SHP77 (cell line): ENCODE data around the gene LPIN1.

ENCODE experiments used
- DNase-seq, 2 experiments: peaks; one replicate each; lab custom pipeline; 2025; lab: John Stamatoyannopoulos, UW

The LPIN1 gene, protein sequence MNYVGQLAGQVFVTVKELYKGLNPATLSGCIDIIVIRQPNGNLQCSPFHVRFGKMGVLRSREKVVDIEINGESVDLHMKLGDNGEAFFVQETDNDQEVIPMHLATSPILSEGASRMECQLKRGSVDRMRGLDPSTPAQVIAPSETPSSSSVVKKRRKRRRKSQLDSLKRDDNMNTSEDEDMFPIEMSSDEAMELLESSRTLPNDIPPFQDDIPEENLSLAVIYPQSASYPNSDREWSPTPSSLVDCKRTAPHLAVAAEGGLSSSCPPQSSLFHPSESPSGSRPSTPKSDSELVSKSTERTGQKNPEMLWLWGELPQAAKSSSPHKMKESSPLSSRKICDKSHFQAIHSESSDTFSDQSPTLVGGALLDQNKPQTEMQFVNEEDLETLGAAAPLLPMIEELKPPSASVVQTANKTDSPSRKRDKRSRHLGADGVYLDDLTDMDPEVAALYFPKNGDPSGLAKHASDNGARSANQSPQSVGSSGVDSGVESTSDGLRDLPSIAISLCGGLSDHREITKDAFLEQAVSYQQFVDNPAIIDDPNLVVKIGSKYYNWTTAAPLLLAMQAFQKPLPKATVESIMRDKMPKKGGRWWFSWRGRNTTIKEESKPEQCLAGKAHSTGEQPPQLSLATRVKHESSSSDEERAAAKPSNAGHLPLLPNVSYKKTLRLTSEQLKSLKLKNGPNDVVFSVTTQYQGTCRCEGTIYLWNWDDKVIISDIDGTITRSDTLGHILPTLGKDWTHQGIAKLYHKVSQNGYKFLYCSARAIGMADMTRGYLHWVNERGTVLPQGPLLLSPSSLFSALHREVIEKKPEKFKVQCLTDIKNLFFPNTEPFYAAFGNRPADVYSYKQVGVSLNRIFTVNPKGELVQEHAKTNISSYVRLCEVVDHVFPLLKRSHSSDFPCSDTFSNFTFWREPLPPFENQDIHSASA

GRCh38 chr2:11746376-11746806 is at the start of gene LPIN1:
Gene LPIN1 (plus strand): TSS chr2:11746632. CDS start chr2:11765542, 18,910 bp downstream.
- DNase-seq = peak; percentile 75 to 90

DNA sequence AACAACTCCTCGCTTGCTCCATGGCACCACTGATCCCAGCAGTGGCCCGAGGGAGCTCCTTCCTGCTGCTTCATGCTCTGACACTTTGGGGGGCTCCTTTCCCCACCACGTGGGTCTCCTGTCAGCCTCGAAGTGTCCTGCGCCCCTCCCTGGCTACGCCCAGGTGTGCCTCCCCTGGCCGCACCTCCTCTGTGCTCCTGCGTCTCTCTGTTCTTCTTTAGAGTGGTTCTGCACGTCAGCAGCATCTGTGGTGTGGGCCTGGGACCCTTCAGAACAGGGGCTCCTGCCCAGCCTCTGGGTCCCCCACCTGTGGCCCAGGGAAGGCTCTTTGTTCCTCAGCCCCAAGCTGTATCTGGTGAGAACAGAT is 49.7 kb upstream of the LPIN1 start:
- DNase-seq = no peak

- no peak for DNase-seq
Measured at GRCh38 chr2:11697103-11697871, 49.1 kb upstream of the LPIN1 start.

- peak; percentile 26 to 56 for DNase-seq
Measured at GRCh38 chr2:11698009-11698922, 48.2 kb upstream of the LPIN1 start.

- no peak for DNase-seq
Measured at GRCh38 chr2:11699686-11700670, 46.5 kb upstream of the LPIN1 start.

DNA sequence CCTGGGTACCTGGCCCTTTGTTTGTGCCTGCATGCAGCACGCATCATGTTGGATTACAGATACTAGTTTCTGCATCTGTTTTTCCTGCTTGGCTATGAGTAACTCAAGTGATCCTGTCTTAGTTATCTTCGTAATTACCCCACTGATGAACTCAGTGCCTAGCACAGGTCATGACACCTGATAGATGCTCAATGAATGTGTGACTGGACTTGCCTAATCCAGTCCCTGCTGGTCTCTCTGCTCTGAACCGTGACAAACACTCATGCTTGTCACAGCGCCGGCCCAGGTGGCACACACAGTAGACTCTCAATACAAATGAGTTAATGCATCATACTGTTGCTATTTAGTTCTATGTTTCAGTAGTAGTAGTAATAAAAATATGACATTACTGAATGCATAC is 45.2 kb upstream of the LPIN1 start:
- DNase-seq = no peak

- DNase-seq = no peak
Measured at GRCh38 chr2:11701751-11702301, 44.6 kb upstream of the LPIN1 start.

GRCh38 chr2:11702946-11703345 is 43.5 kb upstream of the LPIN1 start:
- no peak for DNase-seq

GRCh38 chr2:11703700-11704099 is 42.7 kb upstream of the LPIN1 start:
- DNase-seq = no peak

DNA sequence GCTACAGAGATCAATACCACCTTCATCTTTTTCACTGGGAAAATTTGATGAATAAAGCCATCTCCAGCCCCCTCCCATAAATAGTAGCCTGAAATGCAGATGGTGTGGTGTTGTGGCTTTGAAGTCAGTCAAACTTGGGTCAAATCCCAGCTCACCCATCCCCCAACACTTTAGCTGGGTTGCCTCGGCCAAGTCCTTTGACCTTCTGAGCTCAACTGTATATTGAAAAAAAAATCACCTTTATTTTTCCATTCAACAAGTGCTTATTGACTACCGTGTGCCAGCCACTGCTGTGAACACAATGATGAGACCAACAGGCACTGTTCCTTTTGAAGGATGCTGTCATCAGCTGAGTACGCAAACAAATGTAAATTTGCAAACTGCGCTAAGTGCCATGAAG is 41.4 kb upstream of the LPIN1 start:
- no peak for DNase-seq

DNA sequence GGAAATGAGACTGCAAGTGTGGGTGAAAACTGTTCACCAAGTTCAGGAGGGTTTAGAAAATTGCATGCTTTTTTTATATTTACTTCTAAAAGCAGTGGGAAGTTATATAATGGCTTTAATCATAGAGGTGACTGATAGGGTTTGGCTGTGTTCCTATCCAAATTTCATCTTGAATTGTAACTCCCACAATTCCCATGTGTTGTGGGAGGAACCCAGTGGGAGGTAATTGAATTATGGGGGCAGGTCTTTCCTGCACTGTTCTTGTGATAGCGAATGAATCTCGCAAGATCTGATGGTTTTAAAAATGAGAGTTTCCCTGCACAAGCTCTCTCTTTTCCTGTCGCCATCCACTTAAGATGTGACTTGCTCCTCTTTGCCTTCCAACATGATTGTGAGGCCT is 40.7 kb upstream of the LPIN1 start:
- no peak for DNase-seq

DNA sequence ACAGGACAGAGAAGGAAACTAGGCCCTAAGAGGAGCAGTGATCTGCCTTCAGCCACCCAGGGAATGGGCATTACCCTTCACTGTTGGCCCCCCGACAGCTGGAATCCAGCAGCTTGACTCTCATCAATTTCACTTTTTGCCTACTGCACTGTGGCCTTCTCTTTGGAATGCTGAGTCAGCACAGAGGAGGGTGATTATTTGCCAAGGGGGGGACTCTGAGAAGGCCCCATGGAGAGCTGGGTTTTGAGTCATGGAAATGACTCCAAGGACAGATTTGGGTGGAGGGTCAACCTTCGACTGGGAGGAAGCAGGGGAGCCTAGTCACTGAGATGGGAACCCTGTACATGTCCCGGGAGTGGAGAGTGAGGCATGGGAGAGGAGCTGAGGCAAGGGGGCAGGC is 38.3 kb upstream of the LPIN1 start:
- DNase-seq = no peak

DNA sequence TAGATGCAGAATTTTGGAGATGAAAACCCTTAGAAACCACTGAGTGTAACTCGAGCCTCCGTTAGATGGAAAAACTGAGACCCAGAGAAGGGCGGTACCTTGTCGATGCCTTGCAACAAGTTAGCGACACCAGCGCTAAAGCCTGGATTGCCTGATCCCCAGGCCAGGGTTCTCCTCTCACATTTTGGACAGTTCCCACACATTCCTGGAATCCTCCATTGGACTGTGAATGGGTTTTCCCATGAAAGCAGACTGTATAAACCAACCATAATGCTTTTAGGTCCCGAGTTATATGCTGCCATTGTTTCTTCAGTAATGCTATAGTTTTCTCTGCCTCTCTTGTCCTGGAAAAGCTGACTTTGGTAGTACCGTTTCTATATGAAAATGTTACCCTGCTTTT is 37.1 kb upstream of the LPIN1 start:
- no peak for DNase-seq

DNA sequence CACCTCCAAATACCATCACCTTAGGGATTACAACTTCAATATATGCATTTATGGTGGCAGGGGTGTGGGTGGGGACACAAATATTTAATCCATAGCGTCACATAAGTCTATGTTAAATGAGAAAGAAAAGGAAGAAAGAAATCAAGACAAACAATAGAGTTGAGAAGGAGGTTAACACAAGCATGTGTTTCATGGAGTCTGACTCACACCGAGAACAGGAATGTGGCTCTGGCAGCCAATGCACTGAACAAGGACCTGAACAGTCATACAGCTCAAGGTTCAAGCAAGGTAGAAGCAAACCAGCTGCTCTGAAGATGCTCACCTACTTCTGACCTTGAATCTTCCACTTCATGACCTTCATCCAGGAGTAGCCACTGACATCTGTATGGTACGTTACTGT is 36.2 kb upstream of the LPIN1 start:
- no peak for DNase-seq

DNA sequence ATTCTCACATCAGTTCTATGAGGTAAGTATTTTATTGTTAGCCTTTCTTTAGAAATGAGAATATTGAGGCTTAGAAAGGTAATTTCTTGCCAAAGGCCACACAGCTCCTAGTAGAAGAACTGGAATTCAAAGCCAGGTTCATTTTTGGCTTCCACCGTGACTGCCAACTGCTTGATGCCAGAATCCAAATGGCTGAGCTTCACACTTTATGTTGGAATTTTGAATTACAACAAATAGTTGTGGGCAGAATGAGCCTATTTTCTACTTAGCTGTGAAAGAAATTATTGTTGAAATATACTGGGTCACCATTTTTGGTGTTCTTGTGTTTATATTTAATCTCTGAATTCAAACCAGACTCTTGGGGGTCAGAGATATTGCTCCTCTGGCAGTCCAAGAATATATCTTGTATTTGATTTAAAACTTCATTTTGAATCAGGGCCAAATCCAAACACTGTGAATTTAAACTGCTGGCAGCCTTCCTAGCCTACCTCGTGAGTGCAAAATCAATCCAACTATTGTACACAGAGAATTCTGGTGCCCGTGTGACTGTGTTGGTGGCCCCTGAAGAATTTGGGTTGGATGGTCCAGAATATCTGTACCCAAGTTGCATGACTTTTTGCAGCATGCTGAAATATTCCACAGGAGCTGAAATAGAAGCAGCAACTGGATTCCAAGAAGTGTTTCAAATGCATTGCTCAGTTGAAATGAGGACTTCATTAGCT is 35.6 kb upstream of the LPIN1 start:
- no peak for DNase-seq

DNA sequence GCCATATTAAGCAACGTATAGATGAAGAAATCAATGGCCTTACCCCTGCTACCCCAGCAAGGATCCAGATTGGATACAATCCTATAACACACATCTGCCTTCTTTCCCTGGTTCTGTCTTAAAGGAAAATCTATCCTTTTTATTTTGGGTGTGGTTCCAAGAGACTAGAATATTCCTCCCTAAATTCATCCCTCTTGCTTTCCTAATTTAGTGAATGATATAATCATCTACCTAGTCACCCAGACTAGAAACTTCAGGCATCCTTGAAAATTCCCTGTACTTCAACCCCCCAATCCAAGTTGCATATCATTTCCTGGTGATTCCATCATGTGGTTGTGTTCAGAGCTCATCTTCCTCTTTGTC is 35.1 kb upstream of the LPIN1 start:
- DNase-seq = no peak

GRCh38 chr2:11711751-11712150 is 34.7 kb upstream of the LPIN1 start:
- DNase-seq = no peak

DNA sequence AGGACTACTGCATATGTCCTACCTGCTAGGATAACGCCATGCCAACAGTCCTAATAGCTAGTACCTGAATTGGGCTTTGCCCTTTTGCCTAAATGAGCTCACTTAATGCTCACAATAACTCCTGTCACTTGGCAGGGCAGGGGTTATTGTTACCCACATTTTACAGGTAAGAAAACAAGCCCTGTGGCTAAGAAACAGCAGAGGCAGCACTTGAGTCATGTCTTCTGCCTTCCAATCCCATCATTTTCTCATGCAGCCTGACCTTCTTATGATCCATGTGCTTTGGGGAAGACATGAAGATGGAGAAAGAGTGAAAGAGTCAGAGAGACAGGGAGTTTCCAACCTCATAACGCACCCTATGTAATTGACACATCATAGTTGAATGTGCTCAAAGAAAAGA is 33.6 kb upstream of the LPIN1 start:
- no peak for DNase-seq

DNA sequence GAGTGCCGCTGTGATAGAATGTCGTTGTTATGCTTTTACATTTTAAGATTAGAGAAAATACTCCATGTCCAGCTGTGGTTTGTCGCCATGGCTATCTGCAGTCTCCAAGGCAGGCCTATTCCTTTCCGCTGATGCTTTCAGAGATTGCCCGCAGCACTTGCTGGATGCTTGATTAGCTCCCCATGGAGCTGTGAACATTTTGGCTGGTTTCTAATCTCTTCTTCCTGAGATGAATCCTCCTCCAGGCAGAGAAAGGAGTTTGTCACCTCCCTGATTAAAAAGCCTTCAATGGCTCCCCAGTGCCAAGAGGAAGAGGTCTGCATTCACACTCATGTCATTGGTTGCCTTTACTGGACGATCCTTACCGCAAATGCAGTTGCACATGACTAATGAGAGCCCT is 32.6 kb upstream of the LPIN1 start:
- DNase-seq = no peak
